HG03066 (cell line): Measurements from ENCODE around the gene DGKG.

Experiments
- ATAC-seq: cut with Tn5 transposase; IDR thresholded peaks from one replicate; pipeline ENCODE4 v1.9.1; 2021; ENCODE audit warnings: low read depth; ENCODE audit not compliant: unreplicated experiment

DGKG gene

GRCh38 chr3:186368176-186368575 is 6.1 kb upstream of the DGKG start:
- no peak for ATAC-seq

DNA sequence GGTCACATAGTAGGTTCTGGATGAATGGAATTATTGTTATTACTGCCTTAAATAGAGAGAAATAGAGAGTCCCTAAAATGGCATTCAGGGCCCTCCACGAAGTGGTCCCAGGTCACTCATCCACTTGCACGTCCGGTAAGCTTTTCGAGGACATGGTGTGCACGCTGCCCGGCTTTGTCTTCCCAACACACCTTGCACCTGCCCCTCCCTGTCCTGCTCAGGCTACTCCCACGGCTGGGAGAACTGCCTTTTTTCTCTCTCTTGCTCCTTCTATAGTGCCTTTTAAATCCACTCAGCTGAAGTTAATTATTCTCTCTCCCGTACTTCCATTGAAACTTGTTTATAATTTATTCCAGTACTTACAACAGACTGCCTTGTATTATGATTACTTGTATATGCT is 5.6 kb upstream of the DGKG start:
- no peak for ATAC-seq

- no peak for ATAC-seq
Measured at GRCh38 chr3:186366206-186366605, 4.2 kb upstream of the DGKG start.

- no peak for ATAC-seq
Measured at GRCh38 chr3:186365202-186365974, 3.4 kb upstream of the DGKG start.

DNA sequence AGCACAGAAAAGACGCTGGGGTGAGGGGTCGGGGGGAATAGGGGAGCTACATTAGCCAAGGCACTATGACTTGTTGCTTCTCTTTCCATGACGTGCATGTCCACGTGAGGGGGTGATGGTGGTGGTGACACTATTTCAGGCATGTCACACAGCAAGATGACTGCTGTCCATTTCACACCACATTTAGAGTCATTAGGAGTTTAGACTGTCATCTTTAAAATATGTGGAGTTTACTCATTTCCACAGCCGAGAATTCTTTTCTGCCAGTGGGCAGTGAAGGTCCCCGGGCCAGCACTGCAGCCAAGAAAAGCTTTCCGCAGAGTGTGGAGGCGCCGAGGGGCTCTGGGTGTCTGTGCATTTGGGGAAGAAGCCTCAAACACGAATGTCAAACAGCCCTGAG is 954 bp upstream of the DGKG start:
- ATAC-seq, result no peak

DNA sequence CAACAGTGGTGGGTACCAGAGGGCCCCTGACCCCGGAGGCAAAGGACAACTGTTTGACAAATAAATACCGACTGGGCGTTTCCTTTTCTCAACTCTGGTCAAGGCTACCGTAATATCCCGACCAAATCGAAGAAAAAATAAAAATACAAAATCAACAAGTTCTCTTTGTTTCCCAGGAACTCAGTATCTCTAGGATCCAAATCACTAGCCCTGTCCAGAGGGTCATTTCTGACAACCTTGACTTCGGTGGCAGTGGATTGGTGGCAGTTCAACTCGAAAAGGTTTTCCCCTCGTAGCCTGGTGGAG is 456 bp upstream of the DGKG start:
- no peak for ATAC-seq

DNA sequence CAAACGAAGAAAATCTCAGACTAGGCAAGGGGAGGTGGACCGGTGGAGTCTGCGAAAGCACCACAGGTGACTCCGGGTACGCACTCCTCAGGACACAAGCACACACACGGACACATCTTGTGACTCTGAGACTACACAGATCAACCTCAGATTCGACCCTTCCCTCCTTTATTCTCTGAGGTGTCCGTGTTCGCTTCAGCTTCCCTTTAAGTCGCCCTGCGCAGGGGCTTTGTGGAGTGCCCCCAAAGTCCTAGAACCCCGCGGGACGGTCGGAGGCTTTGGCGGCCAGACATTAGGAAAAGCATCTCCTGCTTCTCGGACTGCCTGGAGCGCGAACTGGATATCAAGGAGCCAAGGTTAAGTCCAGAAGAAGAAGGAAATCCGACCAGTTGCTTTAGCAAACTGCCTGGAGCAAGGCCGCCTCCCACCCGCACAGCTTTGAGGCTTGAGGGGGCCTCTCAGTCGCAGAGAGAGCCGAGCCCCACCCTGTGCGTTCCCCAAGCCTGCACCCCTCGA is 730 bp downstream of the DGKG start:
- no peak for ATAC-seq

DNA sequence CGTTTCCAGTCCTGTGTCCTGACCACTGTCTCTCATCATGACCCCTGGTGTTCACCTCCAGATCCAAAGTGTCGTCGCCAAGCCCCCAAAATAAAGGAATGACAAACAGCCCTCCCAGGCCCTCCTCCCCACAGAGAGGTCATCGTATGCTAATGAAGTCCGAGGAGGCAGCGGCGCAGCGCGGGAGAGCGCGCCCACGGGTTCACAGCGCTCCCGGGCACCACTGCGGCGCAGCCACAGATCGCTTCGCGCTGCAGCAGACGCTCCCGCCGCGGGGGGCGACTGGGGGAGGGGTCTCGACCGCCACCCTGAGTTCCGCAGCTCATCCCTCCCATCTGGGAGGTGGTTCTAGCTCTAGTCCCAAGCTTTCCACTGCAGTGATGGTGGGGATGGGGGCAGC is 1.3 kb downstream of the DGKG start:
- ATAC-seq, result no peak

DNA sequence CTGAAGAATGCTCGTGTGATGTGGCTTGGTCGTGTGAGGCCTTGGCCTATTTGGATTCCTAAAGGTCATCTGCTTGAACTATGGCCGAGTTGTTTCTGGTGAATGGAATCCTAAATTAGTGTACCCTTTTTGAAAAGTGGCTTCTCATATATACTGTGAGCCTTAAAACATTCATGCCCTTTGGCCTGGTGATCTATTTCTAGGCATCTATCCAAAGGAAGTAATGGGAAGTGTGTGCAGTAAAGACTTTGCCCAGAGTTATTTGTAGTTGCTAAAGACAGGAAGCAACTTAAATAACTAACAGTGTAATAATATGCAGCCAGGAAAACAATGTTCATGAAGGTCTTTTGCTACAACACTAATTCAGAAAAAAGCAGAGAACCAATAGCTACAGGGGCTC is 3.0 kb downstream of the DGKG start:
- ATAC-seq, result no peak

DNA sequence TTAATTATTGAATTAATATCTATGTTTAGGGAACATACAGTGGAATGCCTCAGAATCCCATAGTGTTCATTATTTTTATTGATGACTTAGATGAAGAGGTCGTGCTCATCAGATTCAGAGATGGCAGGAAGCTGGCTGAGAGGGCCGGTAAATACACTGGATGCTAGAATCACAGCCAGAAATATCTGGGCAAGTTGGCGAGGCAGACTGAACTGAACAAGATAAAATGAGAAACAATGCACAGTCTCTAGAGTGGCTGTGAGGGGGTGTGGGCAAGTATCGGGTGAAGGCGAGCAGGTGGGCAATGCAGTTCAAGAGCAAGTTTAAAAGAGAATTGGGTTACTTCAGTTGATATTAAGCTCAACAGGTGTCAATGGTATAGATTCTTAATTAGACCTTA is 5.9 kb downstream of the DGKG start:
- ATAC-seq, result no peak

- no peak for ATAC-seq
Measured at GRCh38 chr3:186354100-186354499, 7.9 kb downstream of the DGKG start.

GRCh38 chr3:186352369-186352768 is 9.7 kb downstream of the DGKG start:
- no peak for ATAC-seq

GRCh38 chr3:186342197-186342596 is 19.8 kb downstream of the DGKG start:
- ATAC-seq, result no peak

- no peak for ATAC-seq
Measured at GRCh38 chr3:186340204-186340603, 21.8 kb downstream of the DGKG start.

DNA sequence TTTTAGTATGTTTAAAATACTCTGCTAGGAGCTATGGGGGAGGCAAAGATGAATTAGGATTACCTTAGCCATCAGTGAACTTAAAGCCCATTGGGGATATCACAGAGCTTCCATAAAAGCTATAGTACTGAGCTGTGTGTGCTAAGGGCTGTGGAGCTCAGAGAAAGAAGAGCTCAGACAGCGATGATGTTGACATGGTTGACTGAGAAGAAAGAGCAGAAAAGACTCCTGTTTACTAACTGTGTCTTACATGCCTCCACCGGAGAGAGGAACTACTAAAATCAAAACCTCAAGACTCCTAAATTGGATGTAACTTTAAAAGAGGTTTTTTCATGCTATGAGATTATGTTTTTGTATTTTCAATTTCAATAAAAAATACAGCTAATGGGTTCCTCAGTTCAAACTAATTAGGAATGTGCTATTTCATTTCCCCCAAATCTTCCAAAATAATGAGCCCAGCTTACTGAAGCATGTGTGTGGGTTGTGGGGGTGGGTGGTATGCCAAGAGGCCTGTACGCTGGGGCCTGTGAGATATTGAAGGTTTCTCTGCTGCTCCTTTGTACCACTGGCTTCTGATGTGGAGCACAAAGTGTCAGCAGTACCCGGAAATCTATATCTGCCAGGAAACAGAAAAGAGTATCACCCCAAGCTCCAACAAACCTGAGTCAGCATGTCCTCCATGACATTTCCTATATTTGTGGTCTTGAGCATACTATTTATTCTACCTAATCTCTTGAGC is 22.7 kb downstream of the DGKG start:
- ATAC-seq, result no peak

DNA sequence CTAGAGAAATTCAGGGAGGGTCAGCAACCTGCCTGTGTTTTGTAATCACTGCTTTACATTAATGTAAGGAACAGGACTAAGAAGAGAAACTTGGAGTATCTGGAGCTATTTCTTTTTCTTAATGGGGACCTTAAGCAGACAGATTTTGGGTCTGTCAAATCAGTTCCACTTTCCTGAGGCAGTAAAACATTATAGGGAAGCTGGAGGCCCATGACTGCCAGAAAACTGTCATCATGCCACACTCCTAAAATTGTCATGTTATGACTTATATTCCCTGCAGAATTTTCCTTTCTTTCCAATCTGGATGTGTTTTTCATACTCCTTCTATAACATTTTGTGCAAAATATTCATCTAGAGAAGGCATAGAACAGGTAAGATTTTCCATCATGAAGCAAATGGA is 28.8 kb downstream of the DGKG start:
- ATAC-seq, result no peak

GRCh38 chr3:186330772-186331460 is 31.1 kb downstream of the DGKG start:
- no peak for ATAC-seq

DNA sequence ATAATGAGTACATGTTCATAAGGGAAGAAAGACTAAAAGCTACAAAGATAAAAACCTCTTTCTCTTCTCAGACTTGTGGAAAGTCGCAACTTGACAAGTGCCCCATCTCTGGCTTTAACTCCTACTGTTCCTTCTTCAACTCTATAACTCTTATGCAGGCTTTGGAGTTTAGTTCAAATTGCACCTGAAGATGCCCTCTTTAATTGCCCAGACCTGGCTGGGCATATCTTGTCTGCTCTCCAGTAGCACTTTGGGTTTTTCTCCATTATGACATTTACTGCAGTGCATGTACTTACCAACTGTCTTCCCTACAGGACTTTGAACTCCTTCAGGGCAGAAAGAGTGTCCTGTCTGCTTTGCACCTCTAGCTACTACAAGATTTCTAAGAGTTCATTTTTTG is 32.4 kb downstream of the DGKG start:
- ATAC-seq, result no peak

GRCh38 chr3:186327912-186328487 is 34.0 kb downstream of the DGKG start:
- ATAC-seq, result no peak

GRCh38 chr3:186322761-186323160 is 39.3 kb downstream of the DGKG start:
- no peak for ATAC-seq

GRCh38 chr3:186321746-186322145 is 40.3 kb downstream of the DGKG start:
- ATAC-seq, result no peak
